Measurements from ENCODE around the gene WDR76.

Gene WDR76

GRCh38 chr15:43913941-43914340 is 87.1 kb downstream of the WDR76 start:
- no peak for DNase-seq (ENCODE audit: low read depth)

- no peak for DNase-seq (ENCODE audit: low read depth)
Observed at GRCh38 chr15:43915631-43916325, 89.0 kb downstream of the WDR76 start.

- no peak for DNase-seq (ENCODE audit: low read depth)
Observed at GRCh38 chr15:43916326-43916660, 89.5 kb downstream of the WDR76 start.
